IMR-90 (cell line): Measurements from ENCODE around the gene RAVER1. TPM values are rescaled to one million over a fixed set of nuclear protein-coding genes. Genes with fewer than 3 reads are reported as not detected.

Source experiments
- ATAC-seq: fragments of 200-7000 bp; cut with Tn5 transposase; 2 replicates; pipeline ENCODE4 v1.9.1; 2020; ENCODE audit warnings: low read depth, mild to moderate bottlenecking, moderate library complexity
- BruUV-seq: library from RNA; stranded (reverse); fragments of 400-500 nt; replicated peaks from 2 replicates; lab custom pipeline; 2021; lab: Mats Ljungman, UMichigan
- CTCF ChIA-PET: fragments of 300-600 bp; formaldehyde crosslinking; extraction: SDS; loops from one replicate; lab custom pipeline; 2021; ENCODE audit warnings: antibody characterized with exemption; lab: Yijun Ruan, JAX
- POLR2A ChIA-PET: fragments of 300-600 bp; sonication (Branson Sonifier 250); formaldehyde crosslinking; loops from one replicate; lab custom pipeline; 2022; ENCODE audit warnings: antibody characterized with exemption; ENCODE audit not compliant: unreplicated experiment; lab: Charles Lee
- DNase-seq: peaks from one replicate; pipeline ENCODE4 v3.0.0; 2013
- H2AFZ ChIP-seq: replicated peaks from 2 replicates; pipeline ENCODE3; 2013; ENCODE audit warnings: low read length, mild to moderate bottlenecking; ENCODE audit not compliant: poor library complexity
- H2AK5ac ChIP-seq: 2 replicates; pipeline ENCODE4 v1.6.1; 2013; ENCODE audit warnings: low read depth, low read length, inconsistent platforms
- H2AK9ac ChIP-seq: replicated peaks from 2 replicates; pipeline ENCODE3; 2013; ENCODE audit warnings: mild to moderate bottlenecking, low read depth, low read length, moderate library complexity; ENCODE audit not compliant: poor library complexity
- H2BK120ac ChIP-seq: 2 replicates; pipeline ENCODE4 v1.6.1; 2013; ENCODE audit warnings: low read depth, low read length, inconsistent platforms
- H2BK15ac ChIP-seq: 3 replicates; pipeline ENCODE4 v1.6.1; 2013; ENCODE audit warnings: low read depth, low read length, inconsistent platforms
- H2BK20ac ChIP-seq: 2 replicates; pipeline ENCODE4 v1.6.1; 2013; ENCODE audit warnings: low read depth, mild to moderate bottlenecking, inconsistent platforms, low read length, moderate library complexity
- H2BK5ac ChIP-seq: 2 replicates; pipeline ENCODE4 v1.6.1; 2013; ENCODE audit warnings: mild to moderate bottlenecking, low read depth, low read length, inconsistent platforms; ENCODE audit not compliant: poor library complexity, severe bottlenecking
- H3K14ac ChIP-seq: replicated peaks from 2 replicates; pipeline ENCODE4 v1.6.1; 2013; ENCODE audit warnings: low read depth, low read length, inconsistent platforms
- H3K18ac ChIP-seq: 2 replicates; pipeline ENCODE4 v1.6.1; 2013; ENCODE audit warnings: low read depth, low read length, control low read depth
- H3K23ac ChIP-seq: 2 replicates; pipeline ENCODE4 v1.6.1; 2013; ENCODE audit warnings: low read depth, low read length, inconsistent platforms
- H3K27ac ChIP-seq: 2 replicates; pipeline ENCODE4 v1.5.1; 2013; ENCODE audit warnings: mild to moderate bottlenecking, control low read depth, low read length; ENCODE audit not compliant: insufficient read depth
- H3K27me3 ChIP-seq: 2 replicates; pipeline ENCODE4 v1.6.1; 2013; ENCODE audit warnings: low read length; ENCODE audit not compliant: control insufficient read depth, insufficient read depth
- H3K36me3 ChIP-seq: 2 replicates; pipeline ENCODE4 v1.6.1; 2013; ENCODE audit warnings: low read length, mixed read lengths; ENCODE audit not compliant: control insufficient read depth, insufficient read depth
- H3K4ac ChIP-seq: 2 replicates; pipeline ENCODE4 v1.6.1; 2013; ENCODE audit warnings: low read depth, low read length, inconsistent platforms
- H3K4me1 ChIP-seq: 2 replicates; pipeline ENCODE4 v1.6.1; 2013; ENCODE audit warnings: low read length, mixed read lengths; ENCODE audit not compliant: control insufficient read depth, insufficient read depth
- H3K4me2 ChIP-seq: 2 replicates; pipeline ENCODE4 v1.6.1; 2013; ENCODE audit warnings: low read depth, mild to moderate bottlenecking, control low read depth, low read length, moderate library complexity
- H3K4me3 ChIP-seq: 2 replicates; pipeline ENCODE4 v1.5.1; 2013; ENCODE audit warnings: low read depth, mild to moderate bottlenecking, control low read depth, low read length, moderate library complexity; ENCODE audit not compliant: insufficient read depth
- H3K56ac ChIP-seq: 2 replicates; pipeline ENCODE4 v1.6.1; 2013; ENCODE audit warnings: low read length, inconsistent platforms; ENCODE audit not compliant: insufficient read depth; ENCODE audit errors: extremely low read depth
- H3K79me1 ChIP-seq, 2 experiments: 2 replicates each; pipeline ENCODE4 v1.6.1; 2013; ENCODE audit warnings: low read length in 2 of 2, inconsistent platforms in 1 of 2, low read depth in 1 of 2
- H3K9ac ChIP-seq: 2 replicates; pipeline ENCODE4 v1.6.1; 2013; ENCODE audit warnings: low read depth, low read length, control low read depth
- H3K9me1 ChIP-seq: 2 replicates; pipeline ENCODE4 v1.6.1; 2013; ENCODE audit warnings: low read length, inconsistent platforms; ENCODE audit not compliant: insufficient read depth
- H3K9me3 ChIP-seq: 2 replicates; pipeline ENCODE4 v1.6.1; 2013; ENCODE audit warnings: low read length; ENCODE audit not compliant: control insufficient read depth, insufficient read depth
- H4K20me1 ChIP-seq: 2 replicates; pipeline ENCODE4 v1.6.1; 2013; ENCODE audit warnings: low read length, inconsistent platforms; ENCODE audit not compliant: insufficient read depth
- H4K5ac ChIP-seq: 2 replicates; pipeline ENCODE4 v1.6.1; 2013; ENCODE audit warnings: mild to moderate bottlenecking, low read depth, low read length, control low read depth
- H4K8ac ChIP-seq, 2 experiments: 2 replicates each; pipeline ENCODE4 v1.6.1; 2013; ENCODE audit warnings: low read depth in 2 of 2, low read length in 2 of 2, control low read depth in 1 of 2, inconsistent platforms in 1 of 2
- H4K91ac ChIP-seq: 2 replicates; pipeline ENCODE4 v1.6.1; 2013; ENCODE audit warnings: low read depth, low read length, inconsistent platforms; ENCODE audit not compliant: insufficient read depth
- FOS ChIP-seq: fragments of 150-350 bp; IDR thresholded peaks from 2 replicates; pipeline ENCODE4 v1.6.1; 2016; ENCODE audit warnings: low read depth, low read length
- MAFK ChIP-seq: IDR thresholded peaks from 2 replicates; pipeline ENCODE4 v1.6.1; 2012; ENCODE audit warnings: low read depth, low read length, improper control_type of control experiment
- RFX5 ChIP-seq: IDR thresholded peaks from 2 replicates; pipeline ENCODE4 v1.8.0; 2012; ENCODE audit warnings: low read depth, mild to moderate bottlenecking, low read length, moderate library complexity
- WGBS, 2 experiments: methylation state at CpG; one replicate each; pipeline versions ENCODE4 v1.1.5 to v1.1.7; 2013; ENCODE audit warnings: missing lambda C conversion rate in 2 of 2; ENCODE audit not compliant: insufficient read length in 1 of 2; ENCODE audit errors: extremely low coverage in 2 of 2; 5-methylcytosine and 5-hydroxymethylcytosine counted together
- dilution Hi-C: fragments of 300-500 bp; cut with HindIII; formaldehyde crosslinking; loops from one replicate; pipeline ENCODE4 v1.14.3; 2018; ENCODE audit warnings: low sequenced_read_pairs; ENCODE audit not compliant: unreplicated experiment
- in situ Hi-C: fragments of 300-500 bp; cut with MboI; formaldehyde crosslinking; loops from 3 replicates; pipeline ENCODE4 v1.14.3; 2019; ENCODE audit warnings: low sequenced_read_pairs, inconsistent platforms, mixed read lengths
- intact Hi-C: fragments of 100-400 bp; cut with micrococcal nuclease; formaldehyde crosslinking; loops from 2 replicates; pipeline ENCODE4 v1.10.0; 2022
- polyA plus RNA-seq, 3 experiments: library from polyadenylated mRNA; depleted of rRNA; stranded (reverse); fragments of >200 nt; gene quantifications; 2 replicates each; pipeline ENCODE4 v1.2.3, GENCODE V29; 2012; ENCODE audit warnings: low replicate concordance in 1 of 3
- total RNA-seq: library from RNA; depleted of rRNA; stranded (reverse); fragments of >200 nt; gene quantifications from 2 replicates; pipeline ENCODE4 v1.2.3, GENCODE V29; 2012
- TF ChIP-seq, protein P1 (sequence below): fragments of 150-350 bp; IDR thresholded peaks from 2 replicates; pipeline ENCODE4 v1.6.1; 2017; ENCODE audit warnings: mild to moderate bottlenecking, antibody characterized with exemption, low read length, low read depth

RAVER1 gene
- total and polyA plus RNA-seq, 2 of the 4 experiments (the other 2 are of a cell fraction) = 2.7 to 18.1 TPM

DNA sequence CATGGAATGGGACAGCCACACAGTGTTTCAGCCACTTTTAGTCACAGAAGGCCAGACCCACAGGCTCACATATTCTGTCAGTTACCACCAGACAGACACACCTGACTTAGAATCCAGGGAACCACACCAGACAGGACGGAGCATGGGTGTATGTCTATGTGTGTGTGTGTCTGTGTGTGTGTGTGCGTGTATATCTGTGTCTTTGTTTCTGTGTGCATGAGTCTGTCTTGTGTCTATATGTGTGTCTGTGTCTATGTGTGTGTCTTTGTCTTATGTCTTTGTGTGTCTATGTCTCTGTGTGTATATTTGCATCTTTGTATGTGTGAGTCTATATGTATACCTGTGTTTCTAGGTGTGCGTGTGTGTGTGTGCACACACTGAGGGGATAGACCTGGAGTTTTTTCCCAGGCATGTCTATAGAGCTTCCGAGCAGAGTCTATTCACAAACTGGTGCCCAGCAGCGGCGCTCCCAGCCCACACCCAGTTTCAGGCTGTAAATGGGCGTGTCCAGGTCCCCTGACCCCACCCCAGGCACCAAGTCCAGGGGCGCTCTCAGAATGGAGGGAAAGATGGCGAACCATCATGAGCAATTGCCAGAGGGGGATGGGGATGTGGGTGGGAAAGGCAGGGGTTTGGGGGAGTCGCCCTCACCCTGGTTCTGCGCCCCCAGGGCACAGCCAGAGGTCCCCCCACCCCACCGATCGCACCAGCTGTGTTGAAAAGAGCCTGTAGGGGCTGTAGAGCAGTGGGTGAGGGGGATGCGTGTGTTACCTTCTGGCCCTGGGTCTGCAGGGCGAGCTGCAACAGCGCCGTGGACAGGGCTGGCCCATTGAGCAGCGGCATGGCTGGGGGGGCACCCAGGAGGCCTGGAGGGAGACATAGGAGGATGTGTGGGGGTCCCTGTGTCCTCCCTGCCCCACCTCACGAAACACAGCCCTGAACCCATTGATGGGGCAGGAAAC lies 11.2 kb downstream of the RAVER1 start (continued):
- TF ChIP-seq RFX5 = no peak
- TF ChIP-seq FOS = no peak

DNA sequence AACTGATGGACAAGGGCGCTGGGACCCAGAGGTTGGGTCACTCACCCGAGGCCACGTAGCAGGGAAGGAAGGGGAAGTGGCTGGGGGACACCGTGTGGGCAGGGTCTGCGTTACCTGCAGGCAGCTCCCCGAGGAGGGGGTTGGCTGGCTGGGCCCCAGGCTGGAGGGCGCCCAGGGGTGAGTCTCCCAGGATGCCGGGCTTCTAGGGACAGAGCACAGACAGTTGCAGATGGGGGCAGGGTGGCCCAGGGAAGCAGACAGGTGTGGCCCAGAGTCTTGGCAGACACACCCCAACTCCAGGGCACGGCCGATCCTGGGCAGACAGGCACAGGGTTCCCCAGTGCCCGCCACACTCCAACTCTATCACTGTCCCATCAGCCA lies 11.9 kb downstream of the RAVER1 start:
- no peak overlapping the region for H3K56ac ChIP-seq
- in situ Hi-C loops (no loop called here), dilution Hi-C loops (no loop called here), intact Hi-C loops (no loop called here)
- H3K9me3 ChIP-seq = no peaks in the 10 kb centered on the region
- H3K27me3 ChIP-seq = no peaks in the 10 kb centered on the region
- H3K4me1 ChIP-seq = no peaks in the 10 kb centered on the region
- no peak overlapping the region for H3K23ac ChIP-seq
- no peak overlapping the region for H2AK5ac ChIP-seq
- H3K18ac ChIP-seq = no peak overlapping the region
- WGBS, 2 experiments = 94% methylated on average over 5 of the region's 11 CpGs; no CpG with 5 or more reads in 1 of the 2 experiments
- H4K20me1 ChIP-seq = peaks cover 9% of the 10 kb centered on the region; the same call in 1 of the 2 replicates
- no peak overlapping the region for H2BK15ac ChIP-seq
- H3K4ac ChIP-seq = no peak overlapping the region
- H2BK5ac ChIP-seq = no peak overlapping the region
- no peak overlapping the region for H4K5ac ChIP-seq
- H3K4me3 ChIP-seq = no peak overlapping the region
- H2BK120ac ChIP-seq = no peak overlapping the region
- no peak for TF ChIP-seq MAFK
- TF ChIP-seq, protein P1, sequence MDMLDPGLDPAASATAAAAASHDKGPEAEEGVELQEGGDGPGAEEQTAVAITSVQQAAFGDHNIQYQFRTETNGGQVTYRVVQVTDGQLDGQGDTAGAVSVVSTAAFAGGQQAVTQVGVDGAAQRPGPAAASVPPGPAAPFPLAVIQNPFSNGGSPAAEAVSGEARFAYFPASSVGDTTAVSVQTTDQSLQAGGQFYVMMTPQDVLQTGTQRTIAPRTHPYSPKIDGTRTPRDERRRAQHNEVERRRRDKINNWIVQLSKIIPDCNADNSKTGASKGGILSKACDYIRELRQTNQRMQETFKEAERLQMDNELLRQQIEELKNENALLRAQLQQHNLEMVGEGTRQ = no peak
- H3K14ac ChIP-seq = no peak overlapping the region
- H3K4me2 ChIP-seq = no peak overlapping the region
- ATAC-seq (no peak), DNase-seq (no peak)
- H3K9ac ChIP-seq = no peak overlapping the region
- H3K79me1 ChIP-seq = peaks cover 8 to 11% of the 10 kb centered on the region in 2 experiments; a peak in 3 of 4 replicates
- BruUV-seq = no TSS peak
- POLR2A ChIA-PET = interaction anchor here (0.6 kb wide), 1 partner anchor 1766 kb away, joined by 20 read pairs; no protein-coding TSS in a partner anchor
- H3K27ac ChIP-seq = no peak overlapping the region
- no peaks in the 10 kb centered on the region for H3K9me1 ChIP-seq
- peaks cover 70% of the 10 kb centered on the region for H3K36me3 ChIP-seq
- H4K8ac ChIP-seq = no peak overlapping the region
- CTCF ChIA-PET = no interaction called here
- H2BK20ac ChIP-seq = no peak overlapping the region
- H2AK9ac ChIP-seq = no peak overlapping the region
- no peak overlapping the region for H4K91ac ChIP-seq
- no peak overlapping the region for H2AFZ ChIP-seq
